Hematopoietic multipotent progenitor cell treated with erythropoietin and hydrocortisone succinate and interleukin-3 and kit ligand, for 4 days (in vitro differentiated cells): ENCODE results near the gene IGSF3.
"Not testable (repeated sequence)": the region's sequence is repeated elsewhere in the genome, so short reads cannot be mapped to it uniquely, and the experiment has no call there.

Experiments used
- DNase-seq: peaks from one replicate; pipeline ENCODE4 v3.0.0-alpha.2; 2015

The IGSF3 gene

DNA sequence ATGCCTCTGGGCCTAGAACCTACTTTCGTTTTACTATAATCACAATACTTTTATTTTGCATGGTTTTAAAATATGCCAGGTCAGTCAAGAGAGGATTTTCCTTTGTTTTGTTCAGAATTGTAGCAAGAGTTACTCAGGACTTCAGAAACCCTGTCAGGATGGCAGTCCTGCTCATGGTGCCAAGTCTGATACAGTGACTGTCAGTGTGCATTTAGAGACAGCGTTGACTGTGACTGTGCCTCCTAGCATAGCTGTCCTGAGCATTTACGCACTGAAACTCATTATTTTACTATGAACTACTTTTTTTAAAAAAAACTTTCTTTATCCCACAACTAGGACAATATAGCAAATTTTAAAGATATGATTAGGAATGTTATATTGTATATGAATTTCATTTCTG, 73.6 kb downstream of the IGSF3 start:
- DNase-seq: not testable (repeated sequence)

DNA sequence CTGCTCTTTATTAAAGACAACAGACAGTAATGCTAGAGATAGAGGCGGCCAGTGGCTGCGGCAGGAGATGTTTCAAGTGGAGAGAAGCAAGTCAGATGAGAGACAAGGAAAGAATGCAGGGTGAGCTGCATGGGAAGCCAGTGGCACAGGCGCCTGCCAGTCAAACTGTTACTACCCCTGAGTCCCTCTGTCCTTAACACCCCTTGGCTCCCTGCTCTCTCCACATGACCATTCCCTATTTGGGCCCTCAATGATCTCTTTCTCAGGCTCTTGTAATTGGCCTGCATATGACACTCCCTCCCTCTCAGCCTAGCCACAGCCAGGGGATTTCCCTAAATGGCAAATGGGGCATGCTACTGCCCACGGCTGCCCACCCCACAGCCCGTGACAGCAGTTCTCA, 74.1 kb downstream of the IGSF3 start:
- not testable (repeated sequence) for DNase-seq

DNA sequence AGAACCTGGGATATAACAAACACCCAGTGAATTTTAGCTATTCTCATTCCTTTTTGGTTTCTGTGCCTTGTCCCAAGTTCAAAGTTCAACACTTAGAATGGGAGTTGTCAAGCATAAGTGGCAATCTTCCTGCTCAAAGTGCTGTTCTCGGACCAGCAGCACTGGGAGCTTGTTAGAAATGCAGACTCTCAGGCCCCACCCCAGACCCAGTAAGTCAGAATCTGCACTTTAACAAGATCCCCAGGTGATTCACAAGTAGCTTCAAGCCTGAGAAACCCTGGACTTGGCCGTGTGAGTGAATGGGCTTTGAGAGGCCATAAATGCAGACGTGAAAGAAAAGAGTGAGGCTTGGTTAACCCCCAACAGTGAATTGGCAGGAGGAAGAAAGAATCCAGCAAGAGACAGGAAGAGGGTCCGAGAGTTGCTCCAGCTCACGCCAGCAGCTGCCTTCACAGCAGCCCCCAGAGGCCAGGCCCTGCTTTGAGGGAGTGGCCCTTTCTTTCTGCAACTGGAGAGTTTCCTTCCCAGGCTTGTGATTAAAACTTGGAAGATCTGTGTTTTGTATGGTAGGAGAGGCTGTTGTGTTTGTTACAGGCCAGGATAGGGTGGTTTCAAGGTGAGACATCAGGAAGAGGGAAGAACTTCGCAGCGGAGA, 75.5 kb downstream of the IGSF3 start:
- not testable (repeated sequence) for DNase-seq

DNA sequence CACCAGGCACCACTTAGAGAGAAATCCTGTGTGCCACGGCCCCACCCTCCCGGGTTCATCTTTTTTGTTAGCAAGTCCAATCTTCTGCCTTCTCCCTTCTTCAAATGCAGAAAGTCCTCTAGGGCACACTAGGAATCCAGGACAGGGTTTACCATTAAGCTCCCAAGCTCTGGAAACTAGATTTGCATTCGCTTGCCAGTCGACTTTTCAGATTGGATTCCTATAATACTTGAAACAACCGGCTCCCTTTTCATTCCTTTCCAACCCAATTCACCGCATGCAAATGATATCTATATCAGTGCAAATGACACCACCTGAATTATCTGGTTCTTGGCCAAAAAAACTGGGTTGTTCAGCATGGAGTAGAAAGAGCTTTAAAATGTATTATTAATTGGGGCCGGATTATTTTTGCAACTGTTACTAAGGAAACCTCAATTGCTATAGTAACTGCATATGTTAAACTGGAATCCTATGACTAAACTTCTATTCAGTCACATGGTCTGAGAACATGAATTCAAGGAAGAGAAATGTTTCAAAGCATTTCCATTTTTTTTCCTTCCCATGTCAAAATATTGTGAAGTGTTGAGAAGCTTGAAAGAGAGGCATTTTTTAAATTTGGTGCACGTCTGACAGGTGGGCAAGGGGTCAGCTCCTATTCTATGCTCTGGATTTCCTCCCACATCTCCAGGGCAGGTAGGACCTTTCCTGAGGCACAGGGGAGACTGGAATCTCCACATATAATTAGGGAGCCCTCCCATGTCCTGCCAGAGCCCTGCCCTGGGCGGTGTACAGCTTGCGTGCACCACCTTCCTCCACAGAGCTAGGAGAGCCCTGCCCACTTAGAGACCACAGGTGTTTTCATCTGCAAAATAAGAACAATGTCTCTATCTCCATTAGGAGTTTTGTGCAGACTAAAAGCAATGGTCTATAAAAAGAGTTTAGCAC, 76.3 kb downstream of the IGSF3 start:
- not testable (repeated sequence) for DNase-seq

DNA sequence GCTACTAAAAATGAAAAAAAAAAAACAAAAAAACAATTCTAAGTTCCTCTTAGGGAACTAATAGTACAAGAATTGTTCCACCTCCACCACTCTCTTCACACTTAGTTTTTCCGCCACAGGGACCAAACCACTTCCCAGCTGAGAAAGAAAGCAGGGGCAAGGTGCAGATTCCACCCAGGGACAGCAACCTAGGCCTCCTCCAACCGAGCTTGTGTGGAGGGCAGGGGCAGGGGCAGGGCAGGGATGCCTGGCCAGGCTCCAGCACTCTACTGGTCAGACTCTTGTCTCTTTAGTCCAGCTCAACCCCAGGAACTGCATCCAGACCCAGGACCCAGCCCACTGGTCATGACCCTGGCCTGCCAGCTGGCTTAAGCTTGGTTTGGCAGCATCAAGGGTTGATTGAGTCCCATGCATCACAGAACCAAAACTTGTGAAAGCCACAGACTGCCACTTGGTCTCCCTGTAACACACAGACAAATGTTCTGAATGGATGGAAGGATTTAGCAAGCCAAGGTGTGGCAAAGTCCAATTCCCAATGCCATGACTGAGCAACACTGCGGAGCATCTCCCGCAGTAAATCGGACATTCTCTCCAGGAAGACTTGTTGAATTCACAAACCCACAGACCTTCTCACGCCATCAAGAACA, 77.1 kb downstream of the IGSF3 start:
- DNase-seq: not testable (repeated sequence)

DNA sequence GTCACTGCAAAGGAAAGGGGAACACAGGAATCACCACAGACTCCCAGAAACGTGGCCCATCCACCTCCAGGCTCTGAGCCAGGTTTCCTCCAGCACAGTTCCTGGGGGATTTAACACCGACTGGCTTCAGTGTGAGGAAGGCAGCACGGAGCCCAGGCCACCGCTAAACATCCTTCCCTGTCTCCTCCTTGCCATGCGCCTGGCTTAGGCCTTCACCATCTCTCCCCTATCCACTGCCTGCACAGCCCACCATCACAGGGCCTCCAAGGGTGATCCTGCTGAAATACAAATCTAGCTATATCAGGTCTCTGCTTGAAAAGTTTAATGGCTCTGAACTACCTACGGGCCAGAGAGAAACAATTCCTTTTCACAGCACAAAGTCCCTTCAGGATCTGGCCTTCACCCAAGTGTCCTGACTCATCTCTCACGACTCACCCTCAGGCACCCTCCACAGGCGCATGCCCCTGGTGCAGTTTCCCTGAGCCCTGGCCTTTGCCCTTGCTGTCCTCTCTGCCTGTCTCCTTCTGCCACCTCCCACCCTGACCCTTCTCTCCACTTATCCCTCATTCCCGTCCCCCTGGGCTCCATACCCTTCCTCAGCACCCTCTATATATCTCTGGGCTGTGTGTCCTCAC, 78.3 kb downstream of the IGSF3 start:
- DNase-seq: not testable (repeated sequence)

DNA sequence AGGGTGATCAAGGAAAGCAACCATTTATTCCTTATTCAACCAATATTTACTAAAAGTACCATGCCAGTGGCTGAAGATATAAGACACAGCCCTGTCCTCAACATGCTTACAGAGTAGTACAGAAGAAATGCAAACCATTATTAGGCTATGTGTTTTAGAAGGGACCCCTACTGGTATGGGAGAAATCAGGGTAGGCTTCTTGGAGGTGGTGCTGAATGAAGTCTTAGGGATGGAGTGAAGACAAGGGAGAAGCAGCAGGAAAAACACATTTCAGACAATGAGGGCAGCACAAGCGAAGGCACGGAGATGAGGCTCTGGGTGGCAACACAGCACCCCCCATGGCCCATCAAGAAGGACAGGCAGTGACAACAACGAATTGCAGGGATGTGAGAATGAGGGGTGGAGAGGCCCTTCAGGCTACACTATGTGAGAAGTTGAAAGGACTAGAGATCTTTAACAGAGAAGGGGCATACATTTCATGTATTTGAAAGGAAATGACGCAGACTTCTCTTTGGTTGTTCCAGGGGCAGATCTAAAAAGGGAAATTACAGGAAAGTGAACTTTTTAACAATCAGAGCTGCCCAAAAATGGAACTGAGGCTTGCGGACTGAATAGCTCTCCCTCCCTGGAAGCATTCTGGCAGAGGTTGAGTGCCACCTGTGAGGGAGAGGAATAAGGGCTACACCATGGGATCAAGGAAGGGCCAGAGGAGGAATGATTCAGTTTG, 79.9 kb downstream of the IGSF3 start:
- peak; percentile 13 for DNase-seq

DNA sequence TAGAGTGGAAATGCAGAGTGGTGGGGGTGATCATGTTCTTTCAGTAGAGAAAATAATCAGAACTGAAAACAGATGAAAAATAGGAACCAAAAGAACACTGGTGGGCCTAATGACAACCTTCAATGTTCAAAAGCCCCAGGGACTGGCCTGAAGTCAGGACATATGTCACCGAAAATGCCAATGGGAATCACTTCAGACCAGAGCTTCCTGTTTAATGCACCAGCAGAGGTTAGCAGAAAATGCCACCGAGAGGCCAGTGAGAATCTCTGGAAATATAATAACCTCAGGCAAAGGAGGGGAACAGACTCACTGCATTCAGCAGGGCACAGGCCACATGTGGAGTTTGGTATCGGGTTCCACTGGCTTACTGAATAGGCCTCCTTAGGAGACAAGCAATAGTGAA, 80.8 kb downstream of the IGSF3 start:
- no peak for DNase-seq

DNA sequence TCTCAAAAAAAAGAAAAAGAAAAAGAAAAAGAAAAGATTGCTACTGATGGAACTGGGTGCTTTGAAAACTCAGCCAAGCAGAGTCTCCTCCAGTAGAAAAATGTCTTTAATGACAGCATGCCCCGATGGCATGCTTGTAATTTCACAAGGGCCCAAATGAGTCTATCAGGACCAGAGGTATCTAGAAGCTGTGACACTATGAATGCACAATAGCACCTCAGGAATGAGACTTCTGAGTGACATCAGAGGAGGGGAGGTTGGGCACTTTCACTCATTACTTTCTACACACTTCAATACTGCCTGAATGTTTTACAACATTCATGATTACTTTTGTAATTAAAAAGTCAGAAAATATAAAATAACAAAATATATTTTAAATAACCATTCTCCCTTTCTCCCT, 81.6 kb downstream of the IGSF3 start:
- no peak for DNase-seq

DNA sequence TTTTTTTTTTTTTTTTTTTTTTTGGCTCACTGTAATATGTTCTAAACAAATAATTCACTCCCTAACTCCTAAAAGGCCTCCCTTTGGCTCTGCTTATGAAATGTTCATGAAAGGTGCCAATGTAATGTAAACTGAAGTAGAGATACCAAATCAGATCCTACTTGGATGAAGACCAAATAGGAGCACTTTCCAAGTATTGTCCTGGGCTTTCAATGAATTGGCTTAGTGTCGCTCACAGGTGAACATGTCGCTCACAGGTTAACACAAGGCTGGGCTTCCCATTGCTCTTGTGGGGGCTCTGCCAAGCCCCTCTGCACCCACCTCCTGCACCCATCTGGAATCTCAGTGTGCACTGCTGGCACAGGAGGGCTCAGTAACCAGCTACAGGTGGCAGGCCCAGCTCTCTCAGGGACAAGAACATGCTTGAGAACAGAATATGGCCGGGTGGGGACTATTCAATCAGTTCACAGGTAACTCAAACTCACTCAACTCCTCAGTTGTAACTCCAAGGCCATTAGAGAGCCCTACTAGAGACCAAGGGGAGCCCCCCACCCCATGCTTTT, 86.1 kb downstream of the IGSF3 start:
- no peak for DNase-seq

DNA sequence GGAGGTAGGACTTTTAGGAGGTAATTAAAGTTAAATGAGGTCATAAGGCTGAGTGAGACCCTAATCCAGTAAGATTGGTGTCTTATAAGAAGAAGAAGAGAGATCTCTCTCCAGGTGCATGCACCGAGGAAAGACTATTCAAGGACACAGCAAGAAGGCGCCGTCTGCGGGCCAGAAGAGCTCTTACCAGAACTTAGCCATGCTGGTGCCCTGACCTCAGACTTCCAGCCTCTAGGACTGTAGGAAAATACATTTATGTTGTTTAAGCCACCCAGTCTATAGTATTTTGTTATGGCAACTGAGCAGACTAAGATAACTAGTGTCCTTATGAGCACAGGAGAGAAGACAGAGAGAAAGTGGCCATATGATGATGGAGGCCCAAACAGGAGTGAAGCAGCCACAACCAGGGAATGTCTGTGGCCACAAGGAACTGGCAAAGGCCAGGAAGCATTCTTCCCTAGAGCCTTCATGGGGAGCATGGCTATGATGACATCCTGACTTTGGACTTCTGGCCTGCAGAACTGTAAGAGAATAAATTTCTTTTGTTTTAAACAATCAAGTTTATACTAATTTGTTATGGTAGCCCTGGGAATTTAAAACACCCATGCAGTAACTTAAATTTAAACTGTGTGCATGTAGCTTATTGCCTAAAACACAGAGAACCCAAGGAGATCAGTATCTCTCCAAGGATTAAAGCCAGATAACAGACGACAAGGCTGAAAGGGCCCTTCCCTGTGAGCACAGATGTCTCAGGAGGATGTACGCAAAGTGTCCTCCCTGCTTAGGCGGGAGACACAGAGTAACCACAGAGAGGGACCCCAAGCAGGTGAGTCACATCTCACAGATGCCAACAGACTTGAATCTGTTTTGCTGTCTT, 86.8 kb downstream of the IGSF3 start:
- DNase-seq: peak; percentile 39

DNA sequence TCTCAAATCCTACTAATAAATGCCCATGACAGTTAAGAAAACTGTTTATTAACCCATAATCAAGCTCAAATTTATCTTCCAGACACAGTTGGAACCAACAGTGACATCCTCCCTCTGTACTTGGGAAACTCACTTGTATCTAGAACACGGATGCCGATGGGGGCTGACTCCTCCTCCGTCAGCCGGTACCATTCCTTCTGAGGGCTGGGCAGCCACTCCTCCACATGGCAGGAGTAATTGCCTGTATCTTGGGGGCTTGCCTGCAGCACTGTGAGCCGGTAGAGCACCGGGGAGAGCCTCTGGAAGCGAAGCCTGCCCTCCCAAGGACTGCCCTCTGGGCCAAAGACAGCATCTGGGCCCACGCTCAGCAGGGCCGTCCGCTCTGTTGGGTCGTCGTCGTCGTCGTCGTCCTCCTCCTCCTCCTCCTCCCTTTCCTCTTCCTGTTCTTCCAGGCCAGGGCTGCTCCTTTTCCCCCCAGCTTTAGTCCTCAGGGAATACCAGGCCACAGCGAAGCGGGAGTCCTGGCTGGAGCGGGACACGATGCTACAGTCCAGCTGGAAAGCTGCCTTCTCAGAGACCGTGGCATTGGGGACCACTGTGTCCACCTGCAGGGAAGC, 88.2 kb downstream of the IGSF3 start:
- DNase-seq: no peak

DNA sequence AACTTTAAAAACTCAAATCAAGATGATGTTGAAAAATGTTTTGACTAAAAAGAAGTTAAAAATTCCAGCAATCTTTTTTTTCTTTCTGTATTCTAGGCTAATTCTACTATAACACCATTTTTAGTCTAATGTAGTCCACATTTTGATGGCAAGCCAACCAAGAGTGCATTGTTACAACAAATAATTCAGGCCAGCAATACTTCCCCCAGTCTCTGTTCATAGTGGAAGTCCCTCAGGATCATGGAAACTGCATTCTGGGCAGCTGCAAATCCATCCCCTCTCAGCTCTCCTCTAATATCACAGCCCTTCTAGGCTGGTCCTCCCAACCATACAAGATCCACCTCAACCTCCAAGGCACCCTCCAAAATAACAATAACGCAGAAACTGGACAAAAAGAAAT, 89.0 kb downstream of the IGSF3 start:
- no peak for DNase-seq

DNA sequence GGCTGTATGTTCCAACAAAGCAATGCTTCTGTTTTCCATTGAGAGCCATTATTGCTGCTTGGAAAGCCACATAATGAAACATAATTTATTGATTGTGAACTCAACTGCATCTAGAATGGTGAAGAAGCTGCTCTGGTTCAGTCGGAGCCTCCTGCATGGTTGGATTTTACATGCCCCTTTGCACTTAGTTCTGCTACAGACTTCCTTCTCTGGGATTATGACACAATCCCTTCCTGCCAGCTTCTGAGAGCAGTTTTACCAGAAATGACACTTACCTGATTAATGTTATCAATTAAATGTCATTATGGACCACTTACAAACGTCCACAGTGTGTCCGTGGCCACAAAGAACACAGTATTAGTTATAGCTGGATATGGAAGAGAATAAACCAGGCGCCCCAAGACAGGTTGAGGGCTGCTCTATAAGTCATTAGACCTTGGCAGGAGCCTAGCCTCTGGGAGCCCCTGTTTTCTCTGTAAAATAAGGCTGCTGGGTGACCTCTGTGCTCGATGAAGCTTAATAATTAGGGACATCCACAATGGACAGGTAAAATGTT, 89.7 kb downstream of the IGSF3 start:
- DNase-seq: no peak

DNA sequence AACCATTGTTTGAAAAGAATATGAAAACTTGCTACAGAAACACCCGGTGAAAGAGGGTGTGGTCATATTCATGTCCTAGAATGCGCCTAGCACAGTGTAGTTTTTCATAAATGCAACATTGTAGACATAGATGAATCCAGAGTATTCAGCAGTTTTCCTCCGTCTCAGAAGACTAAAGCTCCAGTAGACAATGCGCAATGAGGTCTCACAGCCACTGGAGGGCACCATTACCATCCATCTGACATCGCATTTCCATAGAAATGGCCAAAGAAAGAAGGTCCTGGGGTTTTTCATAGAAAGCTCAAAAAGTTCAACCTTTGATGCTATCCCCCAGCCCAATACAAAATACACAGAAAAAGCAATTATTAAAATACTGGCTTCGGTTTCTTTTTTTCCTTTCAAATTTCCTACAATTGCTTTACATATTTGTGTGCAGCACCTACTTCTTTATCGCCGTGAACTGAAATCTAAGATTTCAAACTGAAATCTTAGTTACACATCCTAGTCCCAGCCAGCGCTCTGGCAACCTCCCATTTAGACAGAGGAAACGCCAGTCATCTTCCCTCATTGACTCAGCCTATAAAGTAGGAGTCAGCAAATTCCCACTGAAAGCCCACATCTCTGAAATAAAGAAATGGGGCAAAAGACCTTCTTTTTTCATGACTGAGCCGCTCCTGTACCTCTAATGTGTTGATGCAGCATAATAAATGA, 92.8 kb downstream of the IGSF3 start:
- DNase-seq: peak; percentile 87

DNA sequence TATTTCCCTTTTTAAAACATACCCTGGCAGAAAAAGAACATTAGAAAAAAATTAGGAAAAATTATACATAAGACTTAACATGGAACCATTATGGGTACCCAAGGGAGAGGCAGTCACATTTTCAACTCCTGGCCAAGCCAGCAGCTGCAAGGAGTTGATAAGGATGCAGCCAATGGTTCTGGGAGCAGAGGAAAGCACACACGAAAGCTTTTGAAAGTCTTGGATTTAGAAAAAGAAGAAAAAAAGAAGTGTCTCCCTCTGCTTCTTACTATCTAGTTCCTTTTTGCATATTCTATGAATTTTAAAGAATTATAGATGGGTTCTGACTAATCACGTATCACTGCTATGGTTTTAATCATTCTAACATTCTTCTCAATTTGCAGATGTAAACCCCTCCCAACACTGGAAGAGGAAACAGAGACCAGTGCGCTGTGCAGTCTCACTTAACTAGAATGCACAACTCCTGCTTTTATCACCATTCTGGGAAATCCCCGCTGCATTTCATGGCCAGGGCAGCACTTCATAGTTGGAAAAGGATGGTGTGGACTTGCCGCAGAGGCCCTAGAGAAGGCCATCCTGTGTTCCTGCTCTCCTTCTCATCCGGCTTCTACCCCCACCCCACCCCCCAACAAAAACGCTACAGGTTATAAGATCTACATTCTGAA, 94.0 kb downstream of the IGSF3 start:
- peak; percentile 85 for DNase-seq

DNA sequence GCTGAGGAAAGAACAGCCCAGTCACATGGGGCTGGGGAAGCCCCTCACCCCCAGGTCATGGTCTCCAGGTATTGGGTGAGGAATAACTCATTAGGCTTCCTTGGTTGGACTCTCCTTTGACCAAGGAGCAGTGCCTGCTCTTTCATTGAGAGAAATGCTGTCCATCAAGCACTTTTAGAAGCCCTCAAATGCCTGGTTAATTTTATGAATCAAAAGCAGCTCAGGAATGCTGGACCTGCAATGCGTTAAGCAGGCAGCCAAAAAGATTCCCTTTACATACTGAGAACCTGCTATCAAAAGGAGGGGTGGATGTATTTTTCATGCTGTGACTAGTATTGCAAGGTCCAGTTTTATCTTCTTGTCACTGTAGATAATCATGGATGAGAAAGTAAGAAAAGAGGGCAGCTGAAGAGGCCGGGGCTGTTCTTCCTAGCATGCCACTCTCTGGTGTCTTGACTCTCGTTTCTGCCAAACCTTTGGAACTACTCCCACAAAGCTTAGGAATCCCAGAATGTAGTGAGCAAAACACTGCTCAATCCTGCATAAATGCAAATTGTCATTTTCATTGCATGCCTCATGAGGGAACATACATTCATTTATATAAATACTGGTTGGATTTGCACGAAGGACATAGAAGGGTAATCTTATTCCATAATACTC, 94.6 kb downstream of the IGSF3 start:
- DNase-seq: no peak

DNA sequence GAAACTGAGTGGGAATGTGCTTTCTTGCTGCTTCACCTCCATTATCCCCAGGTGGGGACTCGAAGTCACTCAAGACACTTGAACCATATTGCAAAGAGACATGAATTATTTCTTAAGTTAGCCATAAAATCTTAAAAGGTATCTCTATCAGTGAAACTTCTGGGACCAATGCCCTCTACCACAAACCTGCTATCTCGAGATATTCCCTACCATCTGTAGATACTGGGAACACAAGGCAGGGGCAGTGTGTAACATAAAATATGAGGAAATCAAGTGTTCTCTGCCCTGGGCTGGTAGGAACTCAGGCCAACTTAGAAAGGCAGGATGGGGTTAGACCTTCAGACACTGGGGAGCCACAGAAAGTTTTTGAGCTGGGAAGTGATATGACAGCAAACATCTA, 95.4 kb downstream of the IGSF3 start:
- DNase-seq: peak; percentile 42
